Sigmoid colon (tissue), 7 donors: Measurements from ENCODE around the gene TRNT1. TPM values are rescaled to one million over a fixed set of nuclear protein-coding genes. Genes with fewer than 3 reads are reported as not detected.

Experiments used
- DNase-seq: peaks from one replicate; pipeline ENCODE4 v3.0.0-alpha.2; 2019
- H3K27ac ChIP-seq, 4 donors: fragments of 200-600 bp; sonication (generic); one replicate each; pipeline ENCODE4 v1.5.1; 2016 to 2019; ENCODE audit warnings: mild to moderate bottlenecking in 1 of 4
- H3K27me3 ChIP-seq, 3 donors: fragments of 200-600 bp; sonication (generic); one replicate each; pipeline ENCODE4 v1.5.1; 2019; ENCODE audit warnings: mild to moderate bottlenecking in 1 of 3
- H3K36me3 ChIP-seq, 4 donors: fragments of 200-600 bp; sonication (generic); one replicate each; pipeline ENCODE4 v1.5.1; 2016 to 2019
- H3K4me1 ChIP-seq, 4 donors: fragments of 200-600 bp; sonication (generic); one replicate each; pipeline ENCODE4 v1.5.1; 2017 to 2019
- H3K4me3 ChIP-seq, 4 donors: fragments of 200-600 bp; sonication (generic); one replicate each; pipeline ENCODE4 v1.5.1; 2017 to 2019; ENCODE audit warnings: mild to moderate bottlenecking in 2 of 4, moderate library complexity in 1 of 4
- H3K9me3 ChIP-seq, 4 donors: fragments of 200-600 bp in 3 of 4; sonication (generic) in 3 of 4; one replicate each; pipeline versions ENCODE4 v1.5.1 to v1.6.1; 2013 to 2019
- EP300 ChIP-seq, 4 donors: sonication (generic); formaldehyde crosslinking; IDR thresholded peaks; one replicate each; pipeline ENCODE4 v1.6.1; 2017; ENCODE audit warnings: antibody characterized with exemption in 4 of 4
- POLR2A ChIP-seq, 2 donors: fragments of 450-650 bp; IDR thresholded peaks; one replicate each; pipeline ENCODE4 v1.6.1; 2016; ENCODE audit warnings: antibody characterized with exemption in 2 of 2, mild to moderate bottlenecking in 2 of 2, moderate library complexity in 2 of 2
- POLR2AphosphoS5 ChIP-seq, 4 donors: sonication (generic); formaldehyde crosslinking; IDR thresholded peaks; one replicate each; pipeline ENCODE4 v1.6.1; 2017; ENCODE audit warnings: antibody characterized with exemption in 4 of 4
- WGBS, 2 donors: extraction: QIAGEN DNeasy Blood & Tissue Kit; methylation state at CpG; one replicate each; pipeline ENCODE4 v1.1.7; 2013; 5-methylcytosine and 5-hydroxymethylcytosine counted together
- intact Hi-C: fragments of 100-400 bp; cut with DNase I; formaldehyde crosslinking; loops from one replicate; pipeline ENCODE4 v1.15.1; 2023
- polyA plus RNA-seq, 3 donors: library from polyadenylated mRNA; stranded (reverse); fragments of 200-250 nt; gene quantifications; one replicate each; pipeline ENCODE4 v1.2.3, GENCODE V29; 2013
- small RNA-seq, 3 donors: library from RNA; depleted of rRNA; stranded (forward); fragments of <200 nt; gene quantifications; one replicate each; pipeline ENCODE3, GENCODE V24; 2016
- total RNA-seq, 4 donors: library from RNA; depleted of rRNA; stranded (reverse); fragments of >200 nt; gene quantifications; one replicate each; pipeline ENCODE4 v1.1.0, GENCODE V29; 2016
- TF ChIP-seq, protein P1 (sequence below), 4 experiments: fragments of 450-650 bp in 3 of 4; fragments of 200-600 bp in 1 of 4; IDR thresholded peaks; one replicate each; pipeline ENCODE4 v1.5.1; 2016 to 2019; ENCODE audit warnings: antibody characterized with exemption in 4 of 4, mild to moderate bottlenecking in 3 of 4, moderate library complexity in 2 of 4
- donor health status: healthy with polysubstance abuse.
- donor health status: Bipolar disorder and iron deficiency.
- donor health status: healthy.

The TRNT1 gene
- total and polyA plus RNA-seq, 7 donors = 7.8 to 17.7 (median 14.9) TPM

DNA sequence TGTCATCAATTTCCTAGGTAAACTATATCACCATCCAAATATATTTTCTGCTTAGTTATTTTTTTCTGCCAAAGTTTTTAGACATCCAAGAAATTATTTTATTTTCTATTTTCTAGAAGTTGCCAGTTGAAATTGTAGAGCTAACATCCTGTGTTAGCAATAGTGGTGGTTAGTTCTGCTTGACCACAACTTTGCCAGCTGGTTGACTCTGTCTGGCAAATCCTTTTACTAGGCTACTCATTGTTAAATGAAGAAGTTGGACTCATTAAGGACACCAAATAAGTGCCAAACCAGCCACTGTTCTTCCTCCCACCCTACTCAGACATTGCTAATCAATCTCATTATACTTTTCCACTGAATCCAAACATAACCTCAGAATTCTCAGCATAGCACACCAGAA lies 68.1 kb downstream of the TRNT1 start:
- Histone ChIP-seq H3K9me3 (no peaks in the 10 kb centered on the region), H3K27me3 (no peaks in the 10 kb centered on the region), H3K36me3 (no peaks in the 10 kb centered on the region), H3K27ac (no peak overlapping the region), H3K4me1 (no peaks in the 10 kb centered on the region), H3K4me3 (no peak overlapping the region)
- TF ChIP-seq, protein P1, sequence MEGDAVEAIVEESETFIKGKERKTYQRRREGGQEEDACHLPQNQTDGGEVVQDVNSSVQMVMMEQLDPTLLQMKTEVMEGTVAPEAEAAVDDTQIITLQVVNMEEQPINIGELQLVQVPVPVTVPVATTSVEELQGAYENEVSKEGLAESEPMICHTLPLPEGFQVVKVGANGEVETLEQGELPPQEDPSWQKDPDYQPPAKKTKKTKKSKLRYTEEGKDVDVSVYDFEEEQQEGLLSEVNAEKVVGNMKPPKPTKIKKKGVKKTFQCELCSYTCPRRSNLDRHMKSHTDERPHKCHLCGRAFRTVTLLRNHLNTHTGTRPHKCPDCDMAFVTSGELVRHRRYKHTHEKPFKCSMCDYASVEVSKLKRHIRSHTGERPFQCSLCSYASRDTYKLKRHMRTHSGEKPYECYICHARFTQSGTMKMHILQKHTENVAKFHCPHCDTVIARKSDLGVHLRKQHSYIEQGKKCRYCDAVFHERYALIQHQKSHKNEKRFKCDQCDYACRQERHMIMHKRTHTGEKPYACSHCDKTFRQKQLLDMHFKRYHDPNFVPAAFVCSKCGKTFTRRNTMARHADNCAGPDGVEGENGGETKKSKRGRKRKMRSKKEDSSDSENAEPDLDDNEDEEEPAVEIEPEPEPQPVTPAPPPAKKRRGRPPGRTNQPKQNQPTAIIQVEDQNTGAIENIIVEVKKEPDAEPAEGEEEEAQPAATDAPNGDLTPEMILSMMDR (IDR thresholded peaks at IDR 0.05) = no peak
- no peak for TF ChIP-seq EP300 (IDR thresholded peaks at IDR 0.05)
- no peak for TF ChIP-seq POLR2AphosphoS5 (IDR thresholded peaks at IDR 0.05)
- TF ChIP-seq POLR2A (IDR thresholded peaks at IDR 0.05) = no peak
- intact Hi-C loops = no loop called here
- no peak for DNase-seq

DNA sequence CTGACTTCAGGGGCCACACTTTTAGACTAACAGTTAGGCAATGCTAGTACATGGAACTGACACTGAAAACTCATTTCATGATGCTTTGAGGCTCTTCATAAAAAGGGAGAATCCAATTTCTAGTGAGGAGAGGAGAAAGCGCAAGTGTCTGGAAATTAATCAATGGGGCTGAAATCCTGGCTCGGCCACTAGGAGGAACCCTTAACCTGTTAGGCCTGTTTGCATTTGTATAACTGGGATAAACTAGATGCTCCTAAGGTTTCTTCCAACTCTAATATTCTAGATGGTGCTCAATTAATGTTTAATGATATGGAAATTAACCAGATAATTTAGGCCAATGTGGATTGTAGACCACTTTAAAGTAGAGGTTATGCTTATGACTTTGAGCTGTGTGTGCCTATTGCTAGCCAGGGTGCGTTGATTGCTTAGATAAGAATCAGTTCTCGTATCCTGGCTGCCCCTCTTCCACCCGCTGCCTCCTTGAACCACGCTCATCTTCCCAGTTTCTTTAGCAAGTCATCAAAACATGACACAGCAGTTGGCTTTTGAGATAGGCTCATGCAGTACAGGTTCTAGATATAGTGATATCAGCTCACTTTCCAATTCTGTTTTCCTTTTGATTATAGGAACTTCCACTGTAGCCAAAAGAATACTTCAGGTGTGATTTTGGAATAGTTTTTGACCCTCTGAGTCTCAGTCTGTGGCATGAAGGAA lies 69.6 kb downstream of the TRNT1 start:
- TF ChIP-seq POLR2A (IDR thresholded peaks at IDR 0.05) (no peak), EP300 (IDR thresholded peaks at IDR 0.05) (no peak), POLR2AphosphoS5 (IDR thresholded peaks at IDR 0.05) (no peak)
- TF ChIP-seq, protein P1 (IDR thresholded peaks at IDR 0.05) = no peak
- intact Hi-C loops = no loop called here
- Histone ChIP-seq H3K4me3 (no peak overlapping the region), H3K36me3 (no peaks in the 10 kb centered on the region), H3K4me1 (no peaks in the 10 kb centered on the region), H3K27me3 (no peaks in the 10 kb centered on the region), H3K9me3 (no peaks in the 10 kb centered on the region), H3K27ac (no peak overlapping the region)
- 44 to 52% methylated on average over 6 of the region's 6 CpGs for WGBS, 2 donors
- DNase-seq = no peak

Small RNAs within 50 kb of the gene (small RNA-seq; reads per million reads assigned to genes)
- 0 reads per million in 3 donors for gene RF00416

Other genes starting within 250 kb of the TRNT1 start
- gene IL5RA, start 16.6 kb upstream of the TRNT1 start, total RNA-seq = under 1 TPM in 3 of 4 donors, not detected in 1; under 0.01 to 0.49 (median 0.14) TPM
- under 1 TPM in 1 of 3 donors, not detected in 2; 0.06 TPM for gene IL5RA, start 16.6 kb upstream of the TRNT1 start, polyA plus RNA-seq
- 100 to 1,000 TPM in 3 of 4 donors, 10 to 100 TPM in 1; 61.9 to 271 (median 157) TPM for gene CRBN, start 52.8 kb downstream of the TRNT1 start, total RNA-seq
- gene CRBN, start 52.8 kb downstream of the TRNT1 start, polyA plus RNA-seq = 10 to 100 TPM; 24.6 to 34.8 (median 29.6) TPM